ENCODE results near the gene GRP.

GRP gene

DNA sequence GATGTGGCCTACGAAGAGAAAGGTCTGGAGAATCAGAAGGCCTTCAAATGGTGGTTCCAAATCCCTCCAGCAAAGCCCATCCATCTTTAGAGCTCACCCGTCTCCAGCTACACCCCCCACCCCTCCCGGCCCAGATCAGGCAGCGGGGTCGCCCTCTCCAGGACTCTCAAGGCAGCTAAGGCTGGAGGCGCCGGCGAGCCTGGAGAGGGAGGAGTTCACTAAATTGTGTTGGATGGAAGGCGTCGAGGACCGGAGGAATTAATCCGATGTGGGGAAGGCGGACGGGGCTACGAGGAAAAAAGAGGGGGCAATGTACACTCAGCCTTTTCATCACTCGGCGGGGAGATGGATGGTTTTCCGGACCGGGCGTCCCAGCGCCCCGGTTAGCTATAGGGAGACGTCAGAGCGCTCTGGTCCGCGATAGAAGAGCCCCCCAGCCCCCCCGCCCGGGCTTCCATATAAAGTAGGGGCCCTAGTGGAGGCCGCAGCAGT is at the start of gene GRP:
GRP (plus strand) TSS at position 487 of the 492 bp plus-strand sequence. CDS start 108 bp downstream, outside the sequence.
- no peak for DNase-seq (ENCODE audit: low spot score)

GRCh38 chr18:59172664-59173249 is 47.2 kb upstream of the GRP start:
- DNase-seq (ENCODE audit: low spot score): no peak

DNA sequence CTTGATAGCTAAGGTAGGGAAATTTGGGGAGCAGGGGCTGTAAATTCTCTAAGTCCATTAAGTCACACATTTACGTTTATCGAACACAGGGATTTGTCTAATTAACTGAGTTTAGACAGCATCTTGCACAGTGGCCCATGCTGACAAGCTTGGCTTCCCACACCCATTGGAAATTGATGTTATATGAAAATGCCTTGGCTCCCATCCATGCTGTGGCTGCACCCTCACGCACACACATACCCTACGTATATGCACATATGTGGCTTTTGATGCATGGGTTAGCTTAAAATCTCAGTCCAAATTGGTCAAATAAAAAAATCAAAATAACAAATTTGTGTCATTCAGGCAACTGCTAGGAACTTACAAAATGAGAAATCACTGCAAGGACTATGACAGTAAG is 42.5 kb upstream of the GRP start:
- DNase-seq (ENCODE audit: low spot score): no peak

DNA sequence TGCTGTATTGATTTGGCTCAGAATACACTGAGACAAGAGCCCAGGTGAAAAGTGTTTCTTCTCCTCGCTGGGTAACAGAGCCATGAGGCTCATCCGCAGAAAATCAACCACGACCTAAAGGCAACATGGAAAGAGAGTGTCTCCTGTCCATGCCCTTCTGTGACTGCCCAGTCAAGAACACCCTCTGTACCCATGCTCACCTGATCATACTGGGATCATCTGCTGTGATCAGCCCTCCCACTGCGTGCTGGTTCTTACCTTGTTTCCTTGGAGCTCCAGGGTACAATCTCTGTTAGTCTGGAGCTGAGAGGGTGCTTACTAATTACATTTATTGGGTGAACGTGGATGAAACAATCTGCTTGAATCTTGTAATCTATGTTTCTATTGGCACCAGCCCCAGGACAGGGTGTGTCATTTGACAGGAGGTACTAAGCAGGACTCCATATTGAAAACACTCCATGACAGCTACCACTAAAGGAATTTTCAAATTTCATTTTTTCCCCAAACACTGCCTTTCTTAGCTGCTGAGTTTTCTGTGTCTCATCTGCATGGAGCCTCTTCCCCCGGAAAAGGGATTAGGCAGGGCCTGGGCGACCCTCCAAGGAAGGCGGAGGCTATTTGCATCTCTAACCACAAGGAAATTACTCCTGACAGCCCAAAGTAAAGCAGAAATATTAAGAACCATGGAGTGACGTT is 39.7 kb upstream of the GRP start:
- DNase-seq (ENCODE audit: low spot score): no peak

- no peak for DNase-seq (ENCODE audit: low spot score)
Observed at GRCh38 chr18:59182673-59183072, 37.3 kb upstream of the GRP start.

- DNase-seq (ENCODE audit: low spot score): no peak
Observed at GRCh38 chr18:59189008-59189407, 30.9 kb upstream of the GRP start.

DNA sequence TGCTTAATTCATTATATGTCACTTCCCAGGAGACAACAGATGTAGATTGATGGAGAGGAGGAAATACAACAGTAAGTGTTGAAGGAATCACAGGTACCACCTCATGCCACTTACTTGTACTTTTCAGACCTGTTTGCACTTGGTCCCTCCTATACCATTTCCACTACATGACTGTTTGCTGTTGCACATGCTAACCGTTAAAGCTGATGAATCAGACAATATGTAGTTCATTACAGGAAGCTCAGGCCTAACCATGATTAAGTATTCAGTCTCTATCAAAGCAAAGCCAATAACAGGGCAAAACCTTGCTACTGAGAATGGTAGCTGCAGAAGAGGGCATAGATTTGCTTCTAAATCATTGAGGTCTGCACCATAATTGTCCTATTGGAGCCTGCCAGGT is 30.2 kb upstream of the GRP start:
- DNase-seq (ENCODE audit: low spot score): no peak

DNA sequence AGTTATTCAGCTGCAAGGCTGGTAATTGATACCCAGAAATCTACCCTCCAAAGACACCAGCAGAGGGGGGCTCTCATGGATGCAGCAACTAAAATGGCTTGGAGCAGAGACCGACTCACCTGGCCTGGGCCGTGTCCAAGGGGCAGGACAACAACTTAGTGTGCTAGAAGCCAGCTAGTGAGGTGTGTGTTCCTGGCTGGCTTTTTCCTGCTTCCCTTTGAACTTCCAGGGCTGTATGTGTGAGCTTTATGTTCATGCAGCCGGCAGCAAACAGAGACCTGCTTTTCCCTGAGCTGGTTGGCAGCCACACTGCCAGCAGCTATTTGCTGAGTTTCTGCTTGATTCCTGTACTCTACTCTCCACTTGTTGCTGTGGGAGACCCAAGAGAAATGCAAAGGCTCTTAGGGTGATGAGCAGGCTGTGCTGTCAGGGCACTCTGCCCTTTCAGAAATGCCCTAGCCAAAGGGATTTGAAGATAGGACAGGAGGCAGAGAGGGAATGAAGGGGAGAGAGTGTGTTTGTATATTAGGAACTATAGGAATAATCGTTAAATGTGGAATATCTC is 23.7 kb upstream of the GRP start:
- no peak for DNase-seq (ENCODE audit: low spot score)

- DNase-seq (ENCODE audit: low spot score): no peak
Observed at GRCh38 chr18:59197636-59198035, 22.3 kb upstream of the GRP start.

DNA sequence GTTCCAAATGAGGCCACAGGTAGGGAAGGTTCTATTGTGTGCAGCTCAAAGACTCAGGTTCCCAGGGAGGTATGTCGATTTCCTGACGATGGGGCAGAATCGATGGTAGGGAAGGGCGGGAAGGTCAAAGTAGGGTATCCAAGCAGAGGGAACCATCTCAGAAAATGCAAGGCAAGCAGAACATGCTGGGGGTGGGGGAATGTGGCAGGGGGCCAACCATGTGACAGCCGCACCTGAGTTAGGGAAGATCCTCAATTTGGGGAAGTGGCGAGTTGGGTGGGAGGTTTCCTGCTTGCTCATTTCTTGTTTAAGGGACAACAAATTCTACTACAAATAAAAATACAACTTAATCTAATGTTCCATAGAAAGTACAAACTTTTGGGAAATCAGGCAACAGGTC is 21.7 kb upstream of the GRP start:
- no peak for DNase-seq (ENCODE audit: low spot score)

- DNase-seq (ENCODE audit: low spot score): no peak
Observed at GRCh38 chr18:59200787-59201186, 19.2 kb upstream of the GRP start.

GRCh38 chr18:59202258-59202820 is 17.6 kb upstream of the GRP start:
- DNase-seq (ENCODE audit: low spot score): no peak

DNA sequence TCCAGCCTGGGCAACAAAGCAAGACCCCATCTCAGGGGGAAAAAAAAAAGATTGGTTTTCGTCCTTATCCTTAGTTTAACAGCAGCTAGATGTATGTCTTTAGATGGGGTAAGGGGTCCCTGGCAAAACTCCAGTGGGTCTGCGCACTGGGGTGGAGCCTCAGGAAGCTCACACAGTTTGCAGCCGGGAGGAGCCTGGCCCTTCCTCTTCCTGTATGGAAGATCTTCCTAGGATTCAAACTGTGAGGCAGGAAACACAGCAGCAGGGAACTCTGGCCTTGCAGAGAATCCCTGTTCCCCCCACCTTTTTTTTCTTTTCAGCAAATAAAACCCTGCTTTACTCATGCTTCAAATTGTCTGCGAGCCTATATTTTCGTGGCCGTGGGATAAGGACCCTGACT is 12.5 kb upstream of the GRP start:
- DNase-seq (ENCODE audit: low spot score): no peak

DNA sequence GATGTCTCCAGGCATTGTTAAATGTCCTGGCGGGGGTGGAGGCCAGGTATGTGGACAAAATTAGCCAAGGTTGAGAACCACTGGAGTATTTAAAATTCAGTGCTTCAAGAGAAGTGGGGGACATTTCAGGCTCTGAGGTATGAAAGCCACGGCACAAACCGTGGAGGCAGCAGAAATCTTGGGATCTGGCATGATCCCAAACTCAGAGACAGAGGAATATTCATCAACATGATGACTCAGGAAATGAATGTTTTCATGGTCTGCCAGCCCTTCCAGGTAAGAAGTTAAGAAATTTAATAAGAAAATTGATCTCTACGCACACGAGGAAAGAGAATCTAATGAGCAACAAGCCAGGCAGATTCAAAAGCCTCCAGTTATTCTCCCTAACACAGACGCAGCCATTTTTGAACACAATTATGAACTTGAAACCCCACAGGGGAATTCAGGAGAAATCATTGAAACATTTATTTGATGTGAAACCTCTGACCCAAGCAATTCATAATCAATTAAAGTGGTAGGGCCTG is 11.3 kb upstream of the GRP start:
- no peak for DNase-seq (ENCODE audit: low spot score)

DNA sequence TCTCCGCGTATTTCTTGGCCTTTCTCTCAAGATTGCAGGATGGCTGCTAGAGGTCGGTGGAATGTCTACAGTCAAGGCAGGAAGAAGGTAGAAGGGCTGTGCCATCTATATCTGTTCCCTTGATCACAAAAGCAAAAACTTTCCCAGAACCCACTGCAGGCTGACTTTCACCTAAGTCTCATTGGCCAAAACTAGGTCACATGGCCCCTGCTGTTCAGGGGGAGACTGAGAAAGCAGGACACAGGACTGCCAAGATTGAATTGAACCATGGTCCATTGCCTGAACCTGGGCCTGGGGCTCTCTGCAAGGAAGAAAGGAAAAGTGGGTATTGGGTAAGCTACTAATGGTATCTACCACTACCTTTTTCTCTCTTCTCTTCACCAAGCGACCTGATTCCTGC is 9.7 kb upstream of the GRP start:
- DNase-seq (ENCODE audit: low spot score): no peak

GRCh38 chr18:59211629-59212028 is 8.3 kb upstream of the GRP start:
- no peak for DNase-seq (ENCODE audit: low spot score)

DNA sequence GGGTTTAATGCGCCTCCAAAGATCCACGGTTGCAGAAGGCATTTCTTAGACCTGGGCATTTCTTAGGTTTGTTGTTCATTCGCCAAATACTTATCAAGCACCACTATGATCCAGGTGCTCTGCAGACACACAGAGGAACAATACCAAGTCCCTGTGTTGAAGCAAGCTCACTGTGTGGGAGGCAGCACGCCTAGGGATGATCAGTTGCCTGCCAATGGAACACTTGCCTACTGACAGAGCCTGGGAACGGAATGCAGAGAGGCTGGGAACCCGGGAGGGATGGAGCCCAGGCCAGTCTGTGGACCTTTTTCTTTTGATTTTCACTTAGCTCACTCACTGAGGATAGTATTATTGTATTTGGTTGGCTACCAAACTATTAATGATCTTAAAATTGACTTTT is 1.9 kb upstream of the GRP start:
- DNase-seq (ENCODE audit: low spot score): no peak

DNA sequence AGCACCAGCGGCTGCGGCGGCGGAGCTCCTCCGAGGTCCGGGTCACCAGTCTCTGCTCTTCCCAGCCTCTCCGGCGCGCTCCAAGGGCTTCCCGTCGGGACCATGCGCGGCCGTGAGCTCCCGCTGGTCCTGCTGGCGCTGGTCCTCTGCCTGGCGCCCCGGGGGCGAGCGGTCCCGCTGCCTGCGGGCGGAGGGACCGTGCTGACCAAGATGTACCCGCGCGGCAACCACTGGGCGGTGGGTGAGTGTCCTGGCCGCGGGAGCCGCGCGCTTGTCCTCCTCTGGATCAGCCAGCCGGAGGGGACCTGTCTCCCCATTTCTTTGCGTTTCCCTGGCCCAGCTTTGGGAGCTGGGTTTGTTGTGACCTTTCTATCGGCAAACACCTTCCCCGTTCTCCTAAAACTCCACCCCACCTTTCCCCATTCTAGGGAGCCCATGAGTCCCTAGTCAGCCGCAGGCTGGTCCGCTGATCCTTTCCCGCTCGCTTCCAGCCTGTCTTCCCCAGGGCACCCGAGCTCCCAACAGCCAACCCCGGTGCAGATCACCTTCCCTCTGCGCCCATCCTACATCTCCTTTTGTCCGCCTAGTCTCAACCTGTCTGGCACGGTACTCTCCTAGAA is 316 bp downstream of the GRP start:
- no peak for DNase-seq (ENCODE audit: low spot score)

GRCh38 chr18:59220784-59221765 is 1.1 kb downstream of the GRP start:
- no peak for DNase-seq (ENCODE audit: low spot score)

- DNase-seq (ENCODE audit: low spot score): no peak
Observed at GRCh38 chr18:59222341-59222740, 2.4 kb downstream of the GRP start.

DNA sequence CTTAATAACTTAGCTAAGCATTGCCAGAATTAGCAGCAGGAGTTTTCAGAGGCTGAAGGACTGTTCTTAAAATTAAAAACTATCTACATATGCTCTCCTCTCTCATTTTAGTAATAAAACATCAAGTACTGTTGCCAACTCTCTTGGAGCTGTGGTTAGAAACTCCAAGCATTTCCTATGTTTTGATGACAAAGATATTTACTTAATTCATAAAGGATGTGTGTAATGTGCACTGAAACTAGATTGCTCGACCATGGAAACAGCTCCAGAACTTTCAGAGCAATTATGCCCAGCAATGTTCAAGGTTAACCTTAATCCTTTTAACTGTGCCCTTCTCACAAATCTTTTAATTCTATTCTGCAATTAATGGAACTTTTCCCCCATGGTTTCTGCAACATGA is 8.4 kb downstream of the GRP start:
- DNase-seq (ENCODE audit: low spot score): no peak

Measured in putamen (tissue), 1 donor.